Spleen (tissue), 7 donors: Measurements from ENCODE around the gene NAA80.

Experiments used
- CTCF ChIP-seq, 11 experiments: fragments of 200-600 bp in 7 of 11; fragments of 450-650 bp in 4 of 11; sonication (generic) in 4 of 11; IDR thresholded peaks in 8 of 11; conservative IDR thresholded peaks in 3 of 11; 1 replicate in 7 of 11; 2 replicates in 4 of 11; pipeline versions ENCODE4 v1.4.0 to v1.8.0; 2016 to 2021; ENCODE audit warnings: antibody characterized with exemption in 11 of 11, inconsistent platforms in 4 of 11, mild to moderate bottlenecking in 1 of 11
- POLR2A ChIP-seq, 3 donors: fragments of 450-650 bp; IDR thresholded peaks; one replicate each; pipeline ENCODE4 v1.5.1; 2017; ENCODE audit warnings: antibody characterized with exemption in 3 of 3, mild to moderate bottlenecking in 1 of 3
- POLR2AphosphoS5 ChIP-seq, 3 donors: sonication (generic); formaldehyde crosslinking; IDR thresholded peaks; one replicate each; pipeline ENCODE4 v1.5.1; 2017; ENCODE audit warnings: antibody characterized with exemption in 3 of 3
- donor health status: DM: no; HTN: no; CAD: no; lungs with moderate emphysema.
- donor health status: DM: no; HTN: no; CAD: no.
- donor health status: DM: no; HTN: no; CAD: no.

GRCh38 chr3:50318615-50319014 is 19.4 kb upstream of the NAA80 start:
- TF ChIP-seq CTCF (IDR thresholded peaks at IDR 0.05 in 8 of 11, conservative IDR thresholded peaks at IDR 0.05 in 3 of 11), result no peak
- no peak for TF ChIP-seq POLR2A (IDR thresholded peaks at IDR 0.05)
- TF ChIP-seq POLR2AphosphoS5 (IDR thresholded peaks at IDR 0.05), result peak in 2 of 3 donors; percentile 50 to 54
